ENCODE measurements around the gene CHCHD6.

CHCHD6 gene

DNA sequence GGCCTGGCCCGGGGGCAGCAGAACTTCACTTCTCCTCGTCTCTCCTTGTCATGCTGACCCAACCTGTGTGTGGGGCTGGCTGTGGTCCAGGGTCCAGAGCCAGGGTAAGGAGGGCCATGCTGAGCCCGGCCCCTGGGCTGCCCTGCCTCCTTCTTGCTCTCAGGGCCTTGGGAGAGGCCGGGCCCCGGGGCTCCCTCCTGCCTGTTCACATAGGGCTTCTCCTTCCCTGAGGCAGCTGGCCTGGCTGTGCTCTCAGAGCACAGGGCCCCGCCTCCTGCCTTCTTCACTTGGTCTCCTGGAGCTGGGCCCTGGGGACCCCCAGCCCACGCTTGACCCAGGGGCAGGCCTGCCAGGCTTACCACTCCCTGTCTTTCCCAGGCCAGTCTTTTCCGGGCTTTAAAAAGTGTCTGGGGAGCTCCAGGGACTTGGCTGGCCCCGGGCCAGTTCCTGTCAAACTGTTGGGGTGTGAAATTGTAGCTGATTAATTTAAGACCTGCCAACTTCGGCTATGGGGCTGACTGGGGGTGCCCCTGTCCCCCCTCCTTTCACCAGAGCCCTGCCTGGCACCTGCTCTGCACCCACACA is 290.7 kb downstream of the CHCHD6 start:
- Histone ChIP-seq H3K9me3 (ENCODE audit: insufficient read depth, low read length, severe bottlenecking) (no peaks in the 10 kb centered on the region), H3K4me3 (ENCODE audit: low read depth in 1 of 2, low read length in 2 of 2) (no peak overlapping the region), H3K9ac (ENCODE audit: low read depth, low read length) (no peak overlapping the region), H3K27me3 (ENCODE audit: insufficient read depth, low read length, poor library complexity) (no peaks in the 10 kb centered on the region), H4K20me1 (ENCODE audit: insufficient read depth, low read length) (peaks cover 89% of the 10 kb centered on the region), H2AFZ (ENCODE audit: low read depth, low read length) (no peak overlapping the region), H3K4me2 (ENCODE audit: insufficient read depth, low read length) (no peak overlapping the region), H3K4me1 (ENCODE audit: insufficient read depth, low read length) (no peaks in the 10 kb centered on the region), H3K79me2 (ENCODE audit: insufficient read depth, low read length) (peaks cover 29% of the 10 kb centered on the region), H3K27ac (ENCODE audit: low read length) (no peak overlapping the region), H3K36me3 (ENCODE audit: insufficient read depth, low read length) (peaks cover 63% of the 10 kb centered on the region)
- ATAC-seq (ENCODE audit: insufficient read depth, low read depth) (no peak), DNase-seq (no peak)
- TF ChIP-seq EZH2 (IDR thresholded peaks at IDR 0.05; ENCODE audit: borderline replicate concordance, low read depth, low read length, severe bottlenecking) (no peak), CTCF (IDR thresholded peaks at IDR 0.05; ENCODE audit: borderline replicate concordance, extremely low read depth, low read length, poor library complexity, severe bottlenecking) (no peak)

- ATAC-seq (ENCODE audit: insufficient read depth, low read depth) (no peak), DNase-seq (no peak)
- Histone ChIP-seq H3K27me3 (ENCODE audit: insufficient read depth, low read length, poor library complexity) (no peaks in the 10 kb centered on the region), H3K9me3 (ENCODE audit: insufficient read depth, low read length, severe bottlenecking) (no peaks in the 10 kb centered on the region), H3K9ac (ENCODE audit: low read depth, low read length) (no peak overlapping the region), H4K20me1 (ENCODE audit: insufficient read depth, low read length) (peaks cover 88% of the 10 kb centered on the region), H3K4me1 (ENCODE audit: insufficient read depth, low read length) (no peaks in the 10 kb centered on the region), H2AFZ (ENCODE audit: low read depth, low read length) (no peak overlapping the region), H3K4me3 (ENCODE audit: low read depth in 1 of 2, low read length in 2 of 2) (no peak overlapping the region), H3K27ac (ENCODE audit: low read length) (no peak overlapping the region), H3K79me2 (ENCODE audit: insufficient read depth, low read length) (peaks cover 29% of the 10 kb centered on the region), H3K36me3 (ENCODE audit: insufficient read depth, low read length) (peaks cover 58% of the 10 kb centered on the region), H3K4me2 (ENCODE audit: insufficient read depth, low read length) (no peak overlapping the region)
- TF ChIP-seq EZH2 (IDR thresholded peaks at IDR 0.05; ENCODE audit: borderline replicate concordance, low read depth, low read length, severe bottlenecking) (no peak), CTCF (IDR thresholded peaks at IDR 0.05; ENCODE audit: borderline replicate concordance, extremely low read depth, low read length, poor library complexity, severe bottlenecking) (no peak)
Observed at GRCh38 chr3:126995254-126995780, 291.3 kb downstream of the CHCHD6 start.

GRCh38 chr3:126995926-126996512 is 292.0 kb downstream of the CHCHD6 start:
- no peak overlapping the region for H3K4me3 ChIP-seq (ENCODE audit: low read depth in 1 of 2, low read length in 2 of 2)
- H3K27ac ChIP-seq (ENCODE audit: low read length) = no peak overlapping the region
- H3K36me3 ChIP-seq (ENCODE audit: insufficient read depth, low read length) = peaks cover 51% of the 10 kb centered on the region
- TF ChIP-seq CTCF (IDR thresholded peaks at IDR 0.05; ENCODE audit: borderline replicate concordance, extremely low read depth, low read length, poor library complexity, severe bottlenecking) (peak; percentile 17), EZH2 (IDR thresholded peaks at IDR 0.05; ENCODE audit: borderline replicate concordance, low read depth, low read length, severe bottlenecking) (no peak)
- peaks cover 88% of the 10 kb centered on the region for H4K20me1 ChIP-seq (ENCODE audit: insufficient read depth, low read length)
- ATAC-seq (ENCODE audit: insufficient read depth, low read depth) (no peak), DNase-seq (no peak)
- H3K4me2 ChIP-seq (ENCODE audit: insufficient read depth, low read length) = no peak overlapping the region
- no peaks in the 10 kb centered on the region for H3K4me1 ChIP-seq (ENCODE audit: insufficient read depth, low read length)
- H3K79me2 ChIP-seq (ENCODE audit: insufficient read depth, low read length) = peaks cover 27% of the 10 kb centered on the region
- no peak overlapping the region for H3K9ac ChIP-seq (ENCODE audit: low read depth, low read length)
- no peak overlapping the region for H2AFZ ChIP-seq (ENCODE audit: low read depth, low read length)
- H3K27me3 ChIP-seq (ENCODE audit: insufficient read depth, low read length, poor library complexity) = no peaks in the 10 kb centered on the region
- no peaks in the 10 kb centered on the region for H3K9me3 ChIP-seq (ENCODE audit: insufficient read depth, low read length, severe bottlenecking)

Measured in DND-41 (cell line).